Measurements from ENCODE around the gene USP53. TPM values are rescaled to one million over a fixed set of nuclear protein-coding genes. Genes with fewer than 3 reads are reported as not detected.

USP53 gene
- total and polyA plus RNA-seq, 4 donors = 17.4 to 54.4 (median 35.7) TPM

GRCh38 chr4:119212964-119213606 is 572 bp downstream of the USP53 start:
- WGBS (ENCODE audit: insufficient coverage) = 1% methylated on average over 22 of the region's 24 CpGs

GRCh38 chr4:119218093-119218492 is 5.6 kb downstream of the USP53 start:
- Histone ChIP-seq H3K36me3 (ENCODE audit: control insufficient read depth, insufficient read depth, low read length) (no peaks in the 10 kb centered on the region), H3K27me3 (ENCODE audit: control insufficient read depth, insufficient read depth, low read length) (no peaks in the 10 kb centered on the region), H3K4me1 (ENCODE audit: control insufficient read depth, insufficient read depth, low read length) (peaks cover 3% of the 10 kb centered on the region), H3K9me3 (ENCODE audit: control insufficient read depth, insufficient read depth, low read length) (no peaks in the 10 kb centered on the region), H3K27ac (ENCODE audit: low read depth, low read length) (no peak overlapping the region), H3K4me3 (ENCODE audit: low read depth, low read length) (no peak overlapping the region)
- no peak for DNase-seq (ENCODE audit: low read depth in 4 of 6, low spot score in 6 of 6)
- WGBS (ENCODE audit: insufficient coverage) = no CpG with 5 or more reads among the region's 1 CpG

More at GRCh38 chr4:119212964-119213606, 572 bp downstream of the USP53 start:
- H3K27ac ChIP-seq (ENCODE audit: low read depth, low read length) = peak overlapping the region; percentile 96
- H3K4me1 ChIP-seq (ENCODE audit: control insufficient read depth, insufficient read depth, low read length) = peaks cover 3% of the 10 kb centered on the region
- H3K27me3 ChIP-seq (ENCODE audit: control insufficient read depth, insufficient read depth, low read length) = no peaks in the 10 kb centered on the region
- no peaks in the 10 kb centered on the region for H3K9me3 ChIP-seq (ENCODE audit: control insufficient read depth, insufficient read depth, low read length)
- H3K36me3 ChIP-seq (ENCODE audit: control insufficient read depth, insufficient read depth, low read length) = no peaks in the 10 kb centered on the region
- DNase-seq (ENCODE audit: low read depth in 4 of 6, low spot score in 6 of 6) = peak; percentile 24 to 81 (median 41)
- peak overlapping the region; percentile 92 for H3K4me3 ChIP-seq (ENCODE audit: low read depth, low read length)

GRCh38 chr4:119221412-119221811 is 8.9 kb downstream of the USP53 start:
- no peaks in the 10 kb centered on the region for H3K4me1 ChIP-seq (ENCODE audit: control insufficient read depth, insufficient read depth, low read length)
- 67% methylated on average over 3 of the region's 4 CpGs for WGBS (ENCODE audit: insufficient coverage)
- no peaks in the 10 kb centered on the region for H3K27me3 ChIP-seq (ENCODE audit: control insufficient read depth, insufficient read depth, low read length)
- H3K4me3 ChIP-seq (ENCODE audit: low read depth, low read length) = no peak overlapping the region
- H3K27ac ChIP-seq (ENCODE audit: low read depth, low read length) = no peak overlapping the region
- no peak for DNase-seq (ENCODE audit: low read depth in 4 of 6, low spot score in 6 of 6)
- H3K9me3 ChIP-seq (ENCODE audit: control insufficient read depth, insufficient read depth, low read length) = peaks cover 2% of the 10 kb centered on the region
- no peaks in the 10 kb centered on the region for H3K36me3 ChIP-seq (ENCODE audit: control insufficient read depth, insufficient read depth, low read length)

GRCh38 chr4:119227690-119228089 is 15.2 kb downstream of the USP53 start:
- Histone ChIP-seq H3K27me3 (ENCODE audit: control insufficient read depth, insufficient read depth, low read length) (no peaks in the 10 kb centered on the region), H3K27ac (ENCODE audit: low read depth, low read length) (no peak overlapping the region), H3K4me3 (ENCODE audit: low read depth, low read length) (no peak overlapping the region), H3K4me1 (ENCODE audit: control insufficient read depth, insufficient read depth, low read length) (no peaks in the 10 kb centered on the region), H3K36me3 (ENCODE audit: control insufficient read depth, insufficient read depth, low read length) (no peaks in the 10 kb centered on the region), H3K9me3 (ENCODE audit: control insufficient read depth, insufficient read depth, low read length) (peaks cover 2% of the 10 kb centered on the region)
- no peak for DNase-seq (ENCODE audit: low read depth in 4 of 6, low spot score in 6 of 6)

- no CpG with 5 or more reads among the region's 3 CpGs for WGBS (ENCODE audit: insufficient coverage)
- peaks cover 2% of the 10 kb centered on the region for H3K9me3 ChIP-seq (ENCODE audit: control insufficient read depth, insufficient read depth, low read length)
- H3K4me1 ChIP-seq (ENCODE audit: control insufficient read depth, insufficient read depth, low read length) = no peaks in the 10 kb centered on the region
- no peaks in the 10 kb centered on the region for H3K27me3 ChIP-seq (ENCODE audit: control insufficient read depth, insufficient read depth, low read length)
- no peaks in the 10 kb centered on the region for H3K36me3 ChIP-seq (ENCODE audit: control insufficient read depth, insufficient read depth, low read length)
- H3K4me3 ChIP-seq (ENCODE audit: low read depth, low read length) = no peak overlapping the region
- no peak overlapping the region for H3K27ac ChIP-seq (ENCODE audit: low read depth, low read length)
- no peak for DNase-seq (ENCODE audit: low read depth in 4 of 6, low spot score in 6 of 6)
Observed at GRCh38 chr4:119228406-119228805, 15.9 kb downstream of the USP53 start.

- 83% methylated on average over 1 of the region's 4 CpGs for WGBS (ENCODE audit: insufficient coverage)
- no peak overlapping the region for H3K27ac ChIP-seq (ENCODE audit: low read depth, low read length)
- no peak overlapping the region for H3K4me3 ChIP-seq (ENCODE audit: low read depth, low read length)
- no peaks in the 10 kb centered on the region for H3K4me1 ChIP-seq (ENCODE audit: control insufficient read depth, insufficient read depth, low read length)
- no peaks in the 10 kb centered on the region for H3K36me3 ChIP-seq (ENCODE audit: control insufficient read depth, insufficient read depth, low read length)
- H3K9me3 ChIP-seq (ENCODE audit: control insufficient read depth, insufficient read depth, low read length) = no peaks in the 10 kb centered on the region
- no peak for DNase-seq (ENCODE audit: low read depth in 4 of 6, low spot score in 6 of 6)
- no peaks in the 10 kb centered on the region for H3K27me3 ChIP-seq (ENCODE audit: control insufficient read depth, insufficient read depth, low read length)
Observed at GRCh38 chr4:119229908-119230687, 17.6 kb downstream of the USP53 start.

GRCh38 chr4:119231491-119231890 is 19.0 kb downstream of the USP53 start:
- H3K27ac ChIP-seq (ENCODE audit: low read depth, low read length) = no peak overlapping the region
- no peak for DNase-seq (ENCODE audit: low read depth in 4 of 6, low spot score in 6 of 6)
- H3K4me3 ChIP-seq (ENCODE audit: low read depth, low read length) = no peak overlapping the region
- H3K36me3 ChIP-seq (ENCODE audit: control insufficient read depth, insufficient read depth, low read length) = no peaks in the 10 kb centered on the region
- WGBS (ENCODE audit: insufficient coverage) = 59% methylated on average over 2 of the region's 3 CpGs
- H3K4me1 ChIP-seq (ENCODE audit: control insufficient read depth, insufficient read depth, low read length) = no peaks in the 10 kb centered on the region
- H3K9me3 ChIP-seq (ENCODE audit: control insufficient read depth, insufficient read depth, low read length) = no peaks in the 10 kb centered on the region
- H3K27me3 ChIP-seq (ENCODE audit: control insufficient read depth, insufficient read depth, low read length) = no peaks in the 10 kb centered on the region

- Histone ChIP-seq H3K9me3 (ENCODE audit: control insufficient read depth, insufficient read depth, low read length) (no peaks in the 10 kb centered on the region), H3K36me3 (ENCODE audit: control insufficient read depth, insufficient read depth, low read length) (no peaks in the 10 kb centered on the region), H3K27ac (ENCODE audit: low read depth, low read length) (no peak overlapping the region), H3K27me3 (ENCODE audit: control insufficient read depth, insufficient read depth, low read length) (no peaks in the 10 kb centered on the region), H3K4me1 (ENCODE audit: control insufficient read depth, insufficient read depth, low read length) (no peaks in the 10 kb centered on the region), H3K4me3 (ENCODE audit: low read depth, low read length) (no peak overlapping the region)
- WGBS (ENCODE audit: insufficient coverage) = no CpG with 5 or more reads among the region's 1 CpG
- DNase-seq (ENCODE audit: low read depth in 4 of 6, low spot score in 6 of 6) = no peak
Observed at GRCh38 chr4:119232286-119232685, 19.8 kb downstream of the USP53 start.

GRCh38 chr4:119233191-119233590 is 20.7 kb downstream of the USP53 start:
- H3K9me3 ChIP-seq (ENCODE audit: control insufficient read depth, insufficient read depth, low read length) = no peaks in the 10 kb centered on the region
- DNase-seq (ENCODE audit: low read depth in 4 of 6, low spot score in 6 of 6) = no peak
- H3K36me3 ChIP-seq (ENCODE audit: control insufficient read depth, insufficient read depth, low read length) = no peaks in the 10 kb centered on the region
- H3K4me1 ChIP-seq (ENCODE audit: control insufficient read depth, insufficient read depth, low read length) = no peaks in the 10 kb centered on the region
- H3K4me3 ChIP-seq (ENCODE audit: low read depth, low read length) = no peak overlapping the region
- no peaks in the 10 kb centered on the region for H3K27me3 ChIP-seq (ENCODE audit: control insufficient read depth, insufficient read depth, low read length)
- H3K27ac ChIP-seq (ENCODE audit: low read depth, low read length) = no peak overlapping the region

GRCh38 chr4:119233750-119234149 is 21.2 kb downstream of the USP53 start:
- no peaks in the 10 kb centered on the region for H3K27me3 ChIP-seq (ENCODE audit: control insufficient read depth, insufficient read depth, low read length)
- H3K27ac ChIP-seq (ENCODE audit: low read depth, low read length) = no peak overlapping the region
- no peak overlapping the region for H3K4me3 ChIP-seq (ENCODE audit: low read depth, low read length)
- H3K9me3 ChIP-seq (ENCODE audit: control insufficient read depth, insufficient read depth, low read length) = no peaks in the 10 kb centered on the region
- WGBS (ENCODE audit: insufficient coverage) = 80% methylated on average over 1 of the region's 3 CpGs
- H3K4me1 ChIP-seq (ENCODE audit: control insufficient read depth, insufficient read depth, low read length) = no peaks in the 10 kb centered on the region
- no peak for DNase-seq (ENCODE audit: low read depth in 4 of 6, low spot score in 6 of 6)
- no peaks in the 10 kb centered on the region for H3K36me3 ChIP-seq (ENCODE audit: control insufficient read depth, insufficient read depth, low read length)
